OCI-LY7 (cell line): Measurements from ENCODE around the gene WDR91.
"Not testable (repeated sequence)": the region's sequence is repeated elsewhere in the genome, so short reads cannot be mapped to it uniquely, and the experiment has no call there.

Source experiments
- CTCF ChIP-seq: fragments of 200-600 bp; sonication (generic); conservative IDR thresholded peaks from 2 replicates; pipeline ENCODE4 v1.5.1; 2014; ENCODE audit warnings: mild to moderate bottlenecking, antibody characterized with exemption, low read length, moderate library complexity, mixed read lengths
- EZH2phosphoT487 ChIP-seq: fragments of 200-600 bp; sonication (generic); IDR thresholded peaks from 2 replicates; pipeline ENCODE4 v1.6.1; 2018; ENCODE audit warnings: low read depth, borderline replicate concordance, mild to moderate bottlenecking, mixed run types, antibody characterized with exemption, low read length, moderate library complexity, mixed read lengths

GRCh38 chr7:135173916-135174315 is 37.4 kb downstream of the WDR91 start:
- not testable (repeated sequence) for TF ChIP-seq CTCF, EZH2phosphoT487
